Activated T-cell treated with anti-CD3 and anti-CD28 coated beads, Interleukin-2, amount 50 U/mL, for 4 hours (primary cell): Measurements from ENCODE around the gene PDGFRB. TPM values are rescaled to one million over a fixed set of nuclear protein-coding genes. Genes with fewer than 3 reads are reported as not detected.

Source experiments
- ATAC-seq, 2 donors: fragments of 200-7000 bp; cut with Tn5 transposase; one replicate each; pipeline ENCODE4 v1.10.0; 2021
- DNase-seq: peaks from one replicate; pipeline ENCODE4 v3.0.0-alpha.2; 2020
- H3K27me3 Mint-ChIP-seq: one replicate; pipeline ENCODE4 v1.8.0; 2021; ENCODE audit warnings: low read depth, mixed read lengths
- H3K36me3 Mint-ChIP-seq: one replicate; pipeline ENCODE4 v1.8.0; 2022; ENCODE audit warnings: mixed read lengths; ENCODE audit not compliant: insufficient read depth
- H3K4me1 Mint-ChIP-seq: one replicate; pipeline ENCODE4 v1.8.0; 2021; ENCODE audit warnings: low read depth, mixed read lengths
- H3K4me3 Mint-ChIP-seq: one replicate; pipeline ENCODE4 v1.8.0; 2021; ENCODE audit warnings: mild to moderate bottlenecking, moderate library complexity, mixed read lengths
- H3K9me3 Mint-ChIP-seq: one replicate; pipeline ENCODE4 v1.8.0; 2021; ENCODE audit warnings: mixed read lengths
- total RNA-seq, 3 donors: library from RNA; stranded (reverse); gene quantifications; one replicate each; pipeline ENCODE4 v1.2.1, GENCODE V29; 2021

Gene PDGFRB
- total RNA-seq, 3 donors from 2014 or later, result 0.19 to 0.40 (median 0.37) TPM

DNA sequence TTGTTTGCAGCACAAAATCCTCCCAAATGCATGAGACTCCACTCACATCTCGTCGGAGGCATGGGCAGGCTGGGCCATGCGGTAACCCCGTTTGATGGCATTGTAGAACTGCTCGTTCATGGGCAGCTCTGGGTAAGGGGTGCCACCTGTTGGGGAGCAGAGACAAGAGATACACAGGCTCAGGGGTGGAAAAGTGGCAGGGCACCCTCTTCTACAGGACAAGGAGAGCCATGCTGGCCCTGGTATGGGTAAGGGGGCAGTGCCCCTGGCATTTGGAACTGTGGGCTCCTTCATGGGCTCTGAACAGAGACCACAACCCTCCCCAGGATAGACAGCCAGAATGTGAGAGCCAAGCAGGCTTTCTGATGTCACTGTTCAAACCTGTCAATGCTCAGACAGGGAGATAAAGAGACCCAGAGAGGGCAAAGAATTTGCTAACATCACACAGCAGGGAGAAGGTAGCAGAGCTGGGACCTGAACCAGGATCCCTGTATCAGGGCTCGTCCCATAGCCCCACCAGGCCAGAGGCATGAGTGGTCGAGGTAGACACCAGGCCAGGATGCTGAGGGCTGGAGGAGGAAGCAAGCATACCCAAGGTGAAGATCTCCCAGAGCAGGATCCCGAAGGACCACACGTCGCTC, 36.1 kb downstream of the PDGFRB start:
- no peak for ATAC-seq

DNA sequence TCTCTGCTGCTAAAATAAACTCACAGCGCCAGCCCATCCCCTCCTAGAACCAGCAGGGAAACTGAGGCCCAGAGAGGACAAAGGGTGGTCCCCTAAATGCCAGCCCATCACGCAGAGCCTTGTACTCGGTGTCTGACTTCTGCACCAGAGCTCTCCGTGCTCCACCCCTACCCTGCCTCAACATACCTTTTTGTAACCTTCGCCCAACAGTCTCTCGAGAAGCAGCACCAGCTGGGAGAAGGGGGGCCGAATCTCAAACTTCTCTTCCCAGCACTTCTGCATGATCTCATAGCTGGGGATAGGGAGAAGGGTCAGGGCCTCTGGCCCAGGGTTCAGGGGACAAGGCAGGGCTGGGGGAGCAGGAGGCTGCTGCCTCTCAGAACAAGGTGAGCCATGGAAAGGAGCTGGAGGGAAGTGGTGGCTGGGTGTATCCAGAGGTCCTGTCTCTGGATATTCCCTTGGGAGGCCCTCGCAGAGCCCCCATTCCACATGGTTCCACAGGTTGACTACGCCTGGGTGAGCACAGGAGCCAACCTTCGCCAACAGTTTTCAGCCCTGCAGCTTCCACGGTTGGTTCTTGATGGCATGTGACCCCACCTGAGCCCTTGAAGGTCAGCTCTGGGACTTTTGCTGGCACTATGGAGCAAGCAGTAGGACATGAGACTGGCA, 37.0 kb downstream of the PDGFRB start:
- ATAC-seq (no peak), DNase-seq (no peak)
- no peak overlapping the region for H3K4me3 Mint-ChIP-seq
- H3K9me3 Mint-ChIP-seq, result no peaks in the 10 kb centered on the region
- no peaks in the 10 kb centered on the region for H3K36me3 Mint-ChIP-seq
- no peaks in the 10 kb centered on the region for H3K27me3 Mint-ChIP-seq
- no peaks in the 10 kb centered on the region for H3K4me1 Mint-ChIP-seq

More for the DNA sequence above, 36.1 kb downstream of the PDGFRB start:
- no peak for DNase-seq
- H3K36me3 Mint-ChIP-seq, result no peaks in the 10 kb centered on the region
- H3K4me1 Mint-ChIP-seq, result no peaks in the 10 kb centered on the region
- H3K9me3 Mint-ChIP-seq, result no peaks in the 10 kb centered on the region
- H3K4me3 Mint-ChIP-seq, result no peak overlapping the region
- H3K27me3 Mint-ChIP-seq, result no peaks in the 10 kb centered on the region

DNA sequence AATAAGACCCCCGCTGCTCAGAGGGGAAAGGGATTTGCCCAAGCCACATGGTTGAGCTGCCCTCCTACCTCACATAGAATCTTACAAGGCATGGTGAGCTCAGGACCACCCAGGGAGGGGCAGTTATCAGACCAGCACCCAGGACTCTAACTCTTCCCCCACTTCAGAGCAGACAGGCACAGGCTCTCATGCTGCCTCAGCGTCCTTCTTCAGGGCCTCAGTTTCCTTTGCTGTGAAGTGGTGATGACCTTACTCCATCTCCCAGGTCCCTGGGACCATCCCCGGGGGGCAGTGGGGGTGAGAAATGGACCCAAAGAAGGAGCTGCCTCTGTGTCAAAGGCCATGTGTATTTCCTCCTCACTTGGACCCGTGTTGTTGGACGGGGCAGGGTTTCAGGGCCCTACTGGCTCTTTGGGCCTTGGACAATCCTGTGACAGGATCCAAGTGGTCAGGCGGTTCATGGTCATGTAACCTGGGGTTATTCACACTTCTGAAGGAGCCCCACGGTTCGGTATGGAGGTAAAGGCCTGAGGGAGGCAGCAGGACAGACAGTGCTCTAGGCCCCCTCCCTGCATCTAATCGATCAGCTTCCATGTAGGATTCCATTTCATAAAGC, 37.6 kb downstream of the PDGFRB start:
- no peaks in the 10 kb centered on the region for H3K36me3 Mint-ChIP-seq
- DNase-seq, result no peak
- H3K9me3 Mint-ChIP-seq, result no peaks in the 10 kb centered on the region
- H3K27me3 Mint-ChIP-seq, result no peaks in the 10 kb centered on the region
- H3K4me3 Mint-ChIP-seq, result no peak overlapping the region
- ATAC-seq, result no peak
- H3K4me1 Mint-ChIP-seq, result no peaks in the 10 kb centered on the region

DNA sequence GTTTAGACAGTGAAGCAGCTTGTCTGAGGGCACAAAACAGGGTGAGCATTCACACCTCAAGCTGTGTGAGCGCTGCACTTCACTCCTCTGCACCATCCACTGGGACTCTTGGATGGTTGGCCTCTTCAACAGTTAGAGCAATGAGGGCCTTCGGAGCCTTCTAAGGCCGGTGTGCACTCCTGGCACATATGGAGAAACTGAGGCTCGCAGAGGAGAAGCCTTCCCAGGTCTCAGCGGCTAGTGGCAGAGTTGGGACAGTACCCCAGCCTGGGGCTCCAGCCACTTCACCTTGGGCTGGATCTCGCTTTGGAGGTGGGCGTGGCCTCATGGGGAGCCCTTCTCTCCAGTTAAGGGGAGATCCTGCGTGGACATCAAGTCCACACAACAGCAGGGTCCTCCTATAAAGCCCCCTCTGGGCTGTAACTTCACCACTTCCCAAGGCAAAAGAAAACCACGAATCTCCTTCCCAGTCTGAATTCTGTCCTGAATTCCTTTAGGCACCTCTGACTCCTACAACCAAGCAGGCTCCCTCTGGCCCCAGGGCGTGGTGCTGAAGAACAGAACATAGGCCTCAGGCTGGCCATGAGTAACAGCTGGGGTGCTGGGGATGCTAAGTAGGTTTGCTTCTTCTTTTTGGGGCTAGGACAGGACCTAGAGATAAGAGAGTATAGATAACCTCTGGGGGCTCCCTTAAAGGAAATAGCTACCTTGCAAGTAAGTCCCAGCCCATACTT, 38.8 kb downstream of the PDGFRB start:
- no peaks in the 10 kb centered on the region for H3K36me3 Mint-ChIP-seq
- ATAC-seq, result no peak
- no peak for DNase-seq
- H3K27me3 Mint-ChIP-seq, result no peaks in the 10 kb centered on the region
- H3K4me3 Mint-ChIP-seq, result no peak overlapping the region
- no peaks in the 10 kb centered on the region for H3K9me3 Mint-ChIP-seq
- no peaks in the 10 kb centered on the region for H3K4me1 Mint-ChIP-seq

DNA sequence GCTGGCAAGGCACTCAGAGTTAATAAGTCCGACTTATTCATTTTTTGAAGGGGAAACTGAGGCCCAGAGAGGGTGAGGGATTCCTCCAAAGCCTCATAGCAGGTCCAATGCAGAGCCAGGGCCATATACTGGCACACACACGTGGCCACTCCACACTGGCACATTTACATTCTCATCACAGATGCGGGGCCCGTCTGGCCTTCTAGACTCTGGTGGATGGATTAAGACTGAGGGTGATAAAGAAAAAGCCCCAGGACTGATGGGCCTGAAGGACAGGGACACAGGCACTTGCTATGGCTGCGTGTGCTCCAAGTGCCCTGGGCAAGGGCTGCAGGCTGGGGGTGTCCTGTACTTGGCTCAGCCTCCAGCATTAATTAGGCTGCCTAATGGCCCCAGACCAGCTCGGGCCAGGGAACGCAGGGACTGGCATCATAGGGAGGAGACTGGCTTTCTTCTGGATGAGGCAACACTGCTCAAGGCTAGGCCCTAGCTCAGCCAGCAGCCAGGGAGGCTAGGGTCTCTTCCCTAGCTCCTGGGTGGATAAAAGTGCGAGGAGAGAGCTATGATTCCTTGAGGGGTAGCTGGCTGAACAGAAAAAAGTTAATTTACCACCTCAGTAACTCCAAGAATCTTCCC, 40.8 kb downstream of the PDGFRB start:
- DNase-seq (no peak), ATAC-seq (no peak)
- no peaks in the 10 kb centered on the region for H3K36me3 Mint-ChIP-seq
- no peaks in the 10 kb centered on the region for H3K9me3 Mint-ChIP-seq
- H3K4me3 Mint-ChIP-seq, result no peak overlapping the region
- H3K27me3 Mint-ChIP-seq, result peaks cover 3% of the 10 kb centered on the region
- H3K4me1 Mint-ChIP-seq, result no peaks in the 10 kb centered on the region

DNA sequence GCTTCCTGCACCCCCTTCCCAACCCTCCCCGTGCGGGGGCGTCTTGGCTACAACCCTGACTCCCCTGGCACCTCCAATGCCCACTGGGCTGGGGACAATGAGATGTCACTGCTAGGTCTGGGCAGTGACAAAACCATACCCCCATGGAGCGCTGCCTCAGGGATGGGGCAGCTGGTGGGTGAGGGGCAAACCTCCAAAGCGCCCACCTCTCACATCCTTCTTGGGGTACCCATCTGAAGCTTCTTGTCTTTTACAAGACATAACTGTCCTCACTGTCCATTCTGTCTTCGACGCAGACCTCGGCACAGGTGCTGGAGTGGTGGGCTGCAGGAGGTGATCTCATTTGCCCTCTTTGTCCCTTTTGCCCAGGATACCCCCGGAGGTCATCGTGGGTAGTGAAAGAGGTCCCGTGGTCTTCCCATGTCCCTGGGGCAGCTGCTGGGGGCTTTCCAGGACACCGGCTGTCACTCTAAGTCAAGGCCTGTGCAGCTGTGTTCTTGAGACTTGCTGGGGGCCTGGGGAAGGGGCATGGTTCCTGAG, 41.5 kb downstream of the PDGFRB start:
- no peak for ATAC-seq
- no peak for DNase-seq
- Mint-ChIP-seq H3K4me3 (no peak overlapping the region), H3K9me3 (no peaks in the 10 kb centered on the region), H3K4me1 (no peaks in the 10 kb centered on the region), H3K36me3 (no peaks in the 10 kb centered on the region), H3K27me3 (peaks cover 4% of the 10 kb centered on the region)

DNA sequence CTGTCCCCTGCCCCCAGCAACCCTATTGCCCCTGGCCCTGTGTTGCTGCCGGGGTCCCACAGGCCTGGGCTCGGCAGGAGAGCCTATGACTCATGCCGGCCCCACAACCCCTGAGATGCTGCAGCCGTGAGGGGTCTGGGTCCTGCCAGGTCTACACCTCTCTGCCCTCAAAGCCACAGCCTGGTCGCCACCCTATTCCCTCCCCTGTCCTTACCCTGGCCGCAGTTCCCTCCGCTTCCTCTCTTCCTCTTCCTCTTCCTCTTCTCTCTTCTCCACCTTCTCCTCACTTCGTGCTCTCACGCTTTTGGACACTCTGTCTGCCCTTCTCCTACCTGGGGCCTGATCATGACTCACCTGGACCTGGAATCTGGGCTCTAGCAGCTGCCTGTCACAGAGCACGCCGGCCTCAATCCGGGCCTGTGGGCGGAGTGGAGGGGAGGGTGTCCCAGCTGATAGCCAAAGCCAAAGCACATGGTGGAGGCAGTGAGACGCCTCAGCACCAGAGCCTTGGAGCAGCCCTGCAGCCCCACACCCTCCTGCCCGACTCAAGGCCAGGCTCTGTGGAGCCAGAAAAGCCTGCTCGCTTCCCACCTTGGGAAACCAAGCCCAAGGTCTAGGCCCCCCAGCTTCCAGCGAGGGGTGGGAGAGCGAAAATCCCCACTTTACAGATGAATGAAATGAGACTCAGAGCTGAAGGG, 42.4 kb downstream of the PDGFRB start:
- no peak for ATAC-seq
- Mint-ChIP-seq H3K27me3 (peaks cover 4% of the 10 kb centered on the region), H3K36me3 (no peaks in the 10 kb centered on the region), H3K9me3 (no peaks in the 10 kb centered on the region), H3K4me1 (no peaks in the 10 kb centered on the region), H3K4me3 (no peak overlapping the region)
- DNase-seq, result no peak

DNA sequence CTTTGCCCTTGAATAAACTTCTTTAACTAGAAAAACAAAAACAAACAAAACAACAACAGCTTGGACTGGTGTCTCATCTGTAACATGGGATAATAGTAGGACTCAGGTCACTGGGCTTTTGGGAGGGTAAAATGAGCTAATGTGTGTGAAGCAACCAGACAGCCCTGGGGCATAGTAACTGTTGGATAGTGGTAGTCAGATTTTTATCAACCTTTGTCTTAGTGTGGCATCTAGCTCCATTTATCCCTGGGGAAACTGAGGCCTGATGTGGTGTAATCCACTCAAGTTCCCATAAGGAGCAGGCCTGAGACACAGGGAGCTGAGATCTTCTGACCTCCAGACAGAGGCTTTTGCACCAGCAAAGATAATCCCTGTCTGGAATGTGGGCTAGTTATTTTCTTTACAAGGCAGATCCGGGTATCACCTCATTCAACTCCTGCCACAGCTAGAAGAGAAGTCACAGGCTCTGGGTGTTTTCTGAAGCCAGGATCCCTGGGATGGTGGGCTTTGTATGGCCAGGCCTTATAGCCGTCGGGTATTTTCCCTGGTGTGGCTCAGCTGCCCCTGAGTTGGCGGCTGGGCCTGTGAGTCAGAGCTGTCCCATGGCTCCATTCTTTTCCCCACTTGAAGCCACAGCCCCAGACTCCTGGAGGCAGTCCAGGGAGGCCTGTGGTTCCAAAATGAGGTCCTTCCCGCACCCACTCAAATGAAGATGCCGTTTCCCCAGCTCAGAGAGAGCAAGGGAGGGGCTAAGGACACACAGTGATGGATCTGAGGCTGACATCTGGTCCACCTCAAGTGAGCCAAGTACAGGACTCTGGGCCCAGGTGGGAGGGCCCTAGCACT, 43.2 kb downstream of the PDGFRB start:
- Mint-ChIP-seq H3K4me3 (no peak overlapping the region), H3K9me3 (no peaks in the 10 kb centered on the region), H3K36me3 (no peaks in the 10 kb centered on the region), H3K4me1 (no peaks in the 10 kb centered on the region), H3K27me3 (peaks cover 4% of the 10 kb centered on the region)
- ATAC-seq, result no peak
- DNase-seq, result no peak

DNA sequence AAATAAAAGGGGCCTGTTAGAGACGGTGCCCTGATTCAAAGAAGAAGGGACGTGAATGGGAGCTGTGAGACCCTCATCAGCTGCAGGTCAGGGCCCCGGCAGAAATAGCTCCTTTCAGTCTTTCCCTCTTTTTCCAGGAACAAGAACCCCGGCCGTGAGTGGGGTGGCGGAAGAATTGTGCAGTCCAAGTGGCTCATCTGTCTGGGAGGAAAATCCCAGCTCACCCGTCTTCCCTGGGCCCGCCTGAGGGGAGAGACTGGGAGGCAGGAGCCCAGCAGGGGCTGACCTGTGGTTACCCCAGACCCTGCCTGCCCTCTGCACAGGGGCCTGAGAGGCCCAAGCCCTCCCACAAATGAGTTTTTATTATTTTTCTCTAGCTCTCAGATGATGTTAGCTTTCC, 44.5 kb downstream of the PDGFRB start:
- ATAC-seq (no peak), DNase-seq (no peak)
- H3K9me3 Mint-ChIP-seq, result no peaks in the 10 kb centered on the region
- no peaks in the 10 kb centered on the region for H3K4me1 Mint-ChIP-seq
- H3K36me3 Mint-ChIP-seq, result no peaks in the 10 kb centered on the region
- H3K4me3 Mint-ChIP-seq, result no peak overlapping the region
- peaks cover 4% of the 10 kb centered on the region for H3K27me3 Mint-ChIP-seq

DNA sequence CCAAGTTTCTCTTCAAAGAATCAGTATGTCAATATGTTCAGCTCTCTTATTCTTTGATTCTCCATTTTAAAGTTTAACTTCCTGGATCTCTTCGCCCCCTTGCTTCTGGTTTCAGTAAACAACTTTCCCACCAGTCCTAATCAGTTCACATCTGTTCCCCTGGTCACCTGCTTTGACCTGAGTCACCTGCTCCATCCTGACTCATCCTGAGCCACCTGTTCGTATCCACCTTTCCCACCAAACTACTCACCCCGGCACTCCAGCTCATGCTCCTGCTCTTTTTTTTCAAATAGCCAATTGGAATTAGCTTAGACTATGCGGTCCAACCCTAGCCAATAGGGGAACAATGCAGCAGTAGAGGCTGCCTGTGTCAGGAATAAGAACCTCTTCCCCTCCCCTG, 45.7 kb downstream of the PDGFRB start:
- peaks cover 4% of the 10 kb centered on the region for H3K27me3 Mint-ChIP-seq

DNA sequence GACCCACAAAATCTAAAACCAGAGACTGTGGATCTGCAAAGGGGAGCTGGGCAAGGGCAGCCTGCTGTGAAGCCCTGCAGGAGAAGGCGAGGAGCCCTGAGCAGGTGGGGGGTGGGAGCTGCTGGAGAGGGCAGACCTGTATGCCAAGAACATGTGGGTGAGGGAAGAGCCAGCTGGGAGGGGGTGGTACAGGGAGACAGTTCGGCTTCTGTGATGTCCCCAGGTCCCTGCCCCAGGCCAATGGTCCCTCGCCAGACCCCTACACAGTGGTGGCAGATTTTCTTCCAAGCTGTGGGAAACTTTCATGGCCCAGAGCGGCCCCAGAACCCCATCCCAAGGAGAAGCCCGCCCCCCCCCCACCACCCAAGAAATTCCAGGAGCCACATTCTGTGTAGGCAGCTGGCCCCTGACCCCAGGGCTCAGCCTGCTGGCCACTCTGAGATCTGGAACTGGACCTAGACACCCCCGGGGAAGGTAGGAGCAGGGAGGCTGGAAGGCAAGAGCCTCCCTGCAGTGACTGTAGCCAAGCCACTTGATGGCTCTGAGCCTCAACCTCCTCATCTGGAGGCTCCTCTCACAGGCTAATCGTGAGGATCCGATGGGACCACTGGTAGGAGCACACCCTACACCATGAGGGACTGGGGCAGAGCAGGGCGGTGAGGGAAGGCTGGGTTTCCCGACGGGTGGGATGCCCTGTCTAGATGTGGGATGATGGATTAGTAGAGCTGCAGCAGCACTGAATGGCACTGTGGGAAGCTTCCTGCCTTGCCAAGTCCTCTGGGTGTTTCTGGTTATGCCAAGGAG, 46.7 kb downstream of the PDGFRB start:
- DNase-seq (no peak), ATAC-seq (no peak)
- Mint-ChIP-seq H3K27me3 (peaks cover 4% of the 10 kb centered on the region), H3K4me1 (no peaks in the 10 kb centered on the region), H3K4me3 (no peak overlapping the region), H3K36me3 (no peaks in the 10 kb centered on the region), H3K9me3 (no peaks in the 10 kb centered on the region)

More for the DNA sequence above, 45.7 kb downstream of the PDGFRB start:
- H3K4me3 Mint-ChIP-seq, result no peak overlapping the region
- no peaks in the 10 kb centered on the region for H3K36me3 Mint-ChIP-seq
- DNase-seq, result no peak
- H3K4me1 Mint-ChIP-seq, result no peaks in the 10 kb centered on the region
- no peak for ATAC-seq
- H3K9me3 Mint-ChIP-seq, result no peaks in the 10 kb centered on the region

DNA sequence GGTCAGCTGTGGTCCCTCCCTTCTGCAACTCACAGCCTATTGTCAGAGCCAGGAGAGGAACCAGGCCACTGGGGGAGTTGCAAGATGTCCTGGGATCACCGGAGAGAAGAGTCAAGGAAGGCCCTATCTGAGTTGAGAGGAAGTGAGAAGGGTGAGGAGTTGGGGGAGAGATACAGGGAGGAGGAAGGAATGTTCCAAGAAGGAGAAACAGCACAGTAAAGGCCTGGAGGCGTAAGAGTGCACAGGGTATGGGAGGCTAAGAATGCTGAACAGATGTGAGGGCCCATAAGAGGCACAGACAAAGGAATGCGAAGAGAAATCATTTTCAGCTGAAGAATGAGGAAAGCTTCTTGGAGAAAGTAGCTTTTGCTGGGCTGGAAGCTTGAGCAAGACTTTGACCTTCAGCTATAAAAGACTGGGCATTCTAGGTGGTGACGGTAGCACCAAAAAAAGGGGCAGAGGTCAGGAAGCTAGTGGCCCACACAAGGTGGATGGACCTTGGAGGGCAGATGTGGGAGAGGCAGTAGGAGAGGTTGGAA, 47.7 kb downstream of the PDGFRB start:
- no peaks in the 10 kb centered on the region for H3K4me1 Mint-ChIP-seq
- peaks cover 4% of the 10 kb centered on the region for H3K27me3 Mint-ChIP-seq
- no peaks in the 10 kb centered on the region for H3K9me3 Mint-ChIP-seq
- no peak for ATAC-seq
- H3K36me3 Mint-ChIP-seq, result no peaks in the 10 kb centered on the region
- no peak for DNase-seq
- H3K4me3 Mint-ChIP-seq, result no peak overlapping the region
